HG02759 (cell line): ENCODE results near the gene HNRNPM.
"Not testable (repeated sequence)": the region's sequence is repeated elsewhere in the genome, so short reads cannot be mapped to it uniquely, and the experiment has no call there.

Experiments
- ATAC-seq: cut with Tn5 transposase; IDR thresholded peaks from one replicate; pipeline ENCODE4 v1.9.1; 2021; ENCODE audit warnings: mild to moderate bottlenecking, moderate library complexity; ENCODE audit not compliant: unreplicated experiment

HNRNPM gene

GRCh38 chr19:8444677-8445487 is at the start of gene HNRNPM:
HNRNPM (plus strand) TSS chr19:8444975; CDS start chr19:8444999, 24 bp downstream.
- ATAC-seq, result peak; percentile 94

- no peak for ATAC-seq
These were observed 49.1 kb upstream of the HNRNPM start for GRCh38 chr19:8395621-8396082.

- no peak for ATAC-seq
These were observed 48.6 kb upstream of the HNRNPM start for GRCh38 chr19:8396185-8396562.

- ATAC-seq, result no peak
These were observed 48.1 kb upstream of the HNRNPM start for GRCh38 chr19:8396563-8397203.

GRCh38 chr19:8397271-8397670 is 47.5 kb upstream of the HNRNPM start:
- ATAC-seq, result no peak

- no peak for ATAC-seq
These were observed 46.9 kb upstream of the HNRNPM start for GRCh38 chr19:8397746-8398310.

GRCh38 chr19:8398311-8398771 is 46.4 kb upstream of the HNRNPM start:
- no peak for ATAC-seq

- ATAC-seq, result no peak
These were observed 45.0 kb upstream of the HNRNPM start for GRCh38 chr19:8399681-8400188.

GRCh38 chr19:8401981-8402411 is 42.8 kb upstream of the HNRNPM start:
- ATAC-seq, result no peak

- ATAC-seq, result no peak
These were observed 41.5 kb upstream of the HNRNPM start for GRCh38 chr19:8403098-8403819.

GRCh38 chr19:8403820-8404109 is 41.0 kb upstream of the HNRNPM start:
- ATAC-seq, result no peak

GRCh38 chr19:8404391-8405151 is 40.2 kb upstream of the HNRNPM start:
- ATAC-seq, result no peak

GRCh38 chr19:8410718-8411117 is 34.1 kb upstream of the HNRNPM start:
- ATAC-seq, result not testable (repeated sequence)

- peak; percentile 100 for ATAC-seq
These were observed 31.8 kb upstream of the HNRNPM start, which contains the start of gene MARCHF2 for GRCh38 chr19:8412783-8413628. MARCHF2 (plus strand) TSS chr19:8413305; CDS start chr19:8421841, 8,536 bp downstream.

- ATAC-seq, result no peak
These were observed 31.2 kb upstream of the HNRNPM start for GRCh38 chr19:8413629-8413995.

- no peak for ATAC-seq
These were observed 28.0 kb upstream of the HNRNPM start for GRCh38 chr19:8416796-8417195.

- no peak for ATAC-seq
These were observed 23.0 kb upstream of the HNRNPM start for GRCh38 chr19:8421484-8422461.

- ATAC-seq, result no peak
These were observed 21.0 kb upstream of the HNRNPM start for GRCh38 chr19:8423817-8424223.
